Kidney (tissue), 14 donors: ENCODE results near the gene IRAK2. TPM values are rescaled to one million over a fixed set of nuclear protein-coding genes. Genes with fewer than 3 reads are reported as not detected.

ENCODE experiments used
- DNase-seq, 5 donors: peaks; one replicate each; pipeline ENCODE4 v3.0.0-alpha.2; 2013 to 2020
- FAIRE-seq: peaks from 2 replicates; lab custom pipeline; 2012; peaks lifted over from hg19 to GRCh38; lab: Jason Lieb, UNC
- H3K27ac ChIP-seq, 2 donors: one replicate each; pipeline ENCODE4 v1.7.0; 2013; ENCODE audit warnings: low read depth in 2 of 2, low read length in 2 of 2, inconsistent platforms in 1 of 2
- H3K27me3 ChIP-seq: one replicate; pipeline ENCODE4 v1.7.1; 2013; ENCODE audit warnings: low read length, inconsistent platforms; ENCODE audit not compliant: control insufficient read depth, insufficient read depth
- H3K36me3 ChIP-seq, 3 donors: one replicate each; pipeline versions ENCODE4 v1.7.0 to v1.7.1; 2013; ENCODE audit warnings: low read length in 3 of 3, control low read depth in 1 of 3, inconsistent platforms in 1 of 3; ENCODE audit not compliant: insufficient read depth in 3 of 3, control insufficient read depth in 2 of 3
- H3K4me1 ChIP-seq, 3 donors: one replicate each; pipeline versions ENCODE4 v1.7.0 to v1.7.1; 2013; ENCODE audit warnings: low read length in 3 of 3, inconsistent platforms in 1 of 3, low read depth in 1 of 3; ENCODE audit not compliant: control insufficient read depth in 2 of 3, insufficient read depth in 2 of 3
- H3K4me3 ChIP-seq, 3 donors: one replicate each; pipeline versions ENCODE4 v1.7.0 to v1.8.1; 2013; ENCODE audit warnings: low read length in 3 of 3, control low read depth in 1 of 3, inconsistent platforms in 1 of 3
- H3K9ac ChIP-seq, 3 donors: one replicate each; pipeline versions ENCODE4 v1.7.0 to v1.7.1; 2013; ENCODE audit warnings: low read length in 3 of 3, control low read depth in 1 of 3, inconsistent platforms in 1 of 3
- H3K9me3 ChIP-seq, 3 donors: one replicate each; pipeline versions ENCODE4 v1.7.0 to v1.7.1; 2013; ENCODE audit warnings: low read length in 3 of 3, control low read depth in 1 of 3, inconsistent platforms in 1 of 3; ENCODE audit not compliant: control insufficient read depth in 2 of 3, insufficient read depth in 1 of 3
- intact Hi-C: fragments of 100-400 bp; cut with DNase I; formaldehyde crosslinking; loops from one replicate; pipeline ENCODE4 v1.11.1; 2022
- polyA plus RNA-seq: library from polyadenylated mRNA; stranded (reverse); fragments of 350-450 nt; fragmentation: Illumina TruSeq; extraction: RNeasy Lipid Tissue Mini Kit (QIAGEN cat#74804); gene quantifications from one replicate; pipeline ENCODE4 v1.2.3, GENCODE V29; 2014; ENCODE audit warnings: low read depth, low replicate concordance; ENCODE audit not compliant: insufficient read depth
- total RNA-seq: library from RNA; stranded (reverse); fragmentation: NEBNext Ultra II Directional; extraction: Animal tissue kit (Norgen Biotek cat#: 25700); gene quantifications from one replicate; pipeline ENCODE4 v1.2.1, GENCODE V29; 2021
- TF ChIP-seq, protein P1 (sequence below): IDR thresholded peaks from 3 replicates; pipeline ENCODE4 v1.5.1; 2012; ENCODE audit warnings: mild to moderate bottlenecking, moderate library complexity, borderline replicate concordance; ENCODE audit not compliant: insufficient read depth; ENCODE audit errors: extremely low read depth
- donor health status: control.
- donor health status: control.
- donor health status: control.
- donor health status: control.
- donor health status: control.
- donor health status: DM: yes; HTN: yes; CAD: no.
- donor health status: Normal renal cell carcinoma (clear cell type).

The IRAK2 gene
- total and polyA plus RNA-seq, 2 donors from 2014 or later, result 1.2 to 8.9 TPM

DNA sequence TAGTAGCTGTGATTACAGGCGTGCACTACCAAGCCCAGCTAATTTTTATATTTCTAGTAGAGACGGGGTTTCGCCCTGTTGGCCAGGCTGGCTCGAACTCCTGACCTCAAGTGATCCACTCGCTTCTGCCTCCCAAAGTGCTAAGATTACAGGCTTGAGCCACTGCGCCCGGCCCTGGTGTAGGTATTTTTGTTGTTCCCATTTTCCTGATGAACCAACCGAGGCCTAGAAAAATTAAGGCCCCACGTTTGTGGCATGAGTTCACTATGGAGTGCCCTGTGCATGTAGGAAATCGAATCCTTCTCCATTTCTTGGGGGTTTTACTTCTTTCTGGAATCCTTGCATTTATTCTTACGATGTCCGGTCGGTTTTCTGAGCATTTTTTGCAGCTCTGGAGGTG, 69.3 kb downstream of the IRAK2 start:
- Histone ChIP-seq H3K27me3 (no peaks in the 10 kb centered on the region), H3K36me3 (no peaks in the 10 kb centered on the region), H3K27ac (no peak overlapping the region), H3K4me1 (no peaks in the 10 kb centered on the region), H3K9me3 (no peaks in the 10 kb centered on the region), H3K4me3 (no peak overlapping the region), H3K9ac (no peak overlapping the region)
- TF ChIP-seq, protein P1, sequence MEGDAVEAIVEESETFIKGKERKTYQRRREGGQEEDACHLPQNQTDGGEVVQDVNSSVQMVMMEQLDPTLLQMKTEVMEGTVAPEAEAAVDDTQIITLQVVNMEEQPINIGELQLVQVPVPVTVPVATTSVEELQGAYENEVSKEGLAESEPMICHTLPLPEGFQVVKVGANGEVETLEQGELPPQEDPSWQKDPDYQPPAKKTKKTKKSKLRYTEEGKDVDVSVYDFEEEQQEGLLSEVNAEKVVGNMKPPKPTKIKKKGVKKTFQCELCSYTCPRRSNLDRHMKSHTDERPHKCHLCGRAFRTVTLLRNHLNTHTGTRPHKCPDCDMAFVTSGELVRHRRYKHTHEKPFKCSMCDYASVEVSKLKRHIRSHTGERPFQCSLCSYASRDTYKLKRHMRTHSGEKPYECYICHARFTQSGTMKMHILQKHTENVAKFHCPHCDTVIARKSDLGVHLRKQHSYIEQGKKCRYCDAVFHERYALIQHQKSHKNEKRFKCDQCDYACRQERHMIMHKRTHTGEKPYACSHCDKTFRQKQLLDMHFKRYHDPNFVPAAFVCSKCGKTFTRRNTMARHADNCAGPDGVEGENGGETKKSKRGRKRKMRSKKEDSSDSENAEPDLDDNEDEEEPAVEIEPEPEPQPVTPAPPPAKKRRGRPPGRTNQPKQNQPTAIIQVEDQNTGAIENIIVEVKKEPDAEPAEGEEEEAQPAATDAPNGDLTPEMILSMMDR, result no peak
- no peak for FAIRE-seq
- DNase-seq, result no peak
- intact Hi-C loops, result no loop called here

DNA sequence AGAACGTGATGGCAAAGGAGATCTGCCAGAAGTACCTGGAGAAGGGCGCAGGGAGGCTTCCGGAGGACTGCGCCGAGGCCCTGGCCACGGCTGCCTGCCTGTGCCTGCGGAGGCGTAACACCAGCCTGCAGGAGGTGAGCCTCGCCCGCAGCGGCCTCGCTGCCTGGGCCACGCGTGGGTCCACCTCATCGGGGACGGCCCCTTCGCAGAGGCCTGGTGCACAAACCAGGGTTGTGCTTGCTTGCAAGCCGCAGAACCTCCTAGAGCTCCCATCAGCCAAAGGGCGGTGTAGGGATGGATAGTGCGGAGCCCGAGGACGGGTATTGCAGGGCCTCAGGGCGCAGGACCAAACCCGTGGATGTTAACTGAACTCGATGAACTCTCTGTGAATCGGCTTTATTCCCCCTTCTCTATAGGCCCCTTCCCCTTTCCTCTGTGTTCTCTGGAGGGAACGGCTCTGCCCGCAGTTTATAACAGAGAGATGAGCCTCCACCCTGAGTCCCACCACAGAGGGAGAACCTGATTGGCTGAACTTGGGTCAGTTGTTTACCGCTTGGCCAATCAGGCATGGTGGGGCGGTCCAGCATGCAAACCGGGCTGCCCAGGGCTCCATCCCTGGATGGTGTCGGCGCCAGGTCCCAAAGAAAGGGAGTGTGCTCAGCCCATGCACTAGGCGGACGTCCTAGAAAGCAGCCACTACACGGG, 70.0 kb downstream of the IRAK2 start:
- DNase-seq (no peak), FAIRE-seq (no peak)
- no peak overlapping the region for H3K4me3 ChIP-seq
- H3K27me3 ChIP-seq, result no peaks in the 10 kb centered on the region
- TF ChIP-seq, protein P1, result no peak
- no peak overlapping the region for H3K9ac ChIP-seq
- H3K27ac ChIP-seq, result no peak overlapping the region
- no peaks in the 10 kb centered on the region for H3K36me3 ChIP-seq
- intact Hi-C loops, result no loop called here
- no peaks in the 10 kb centered on the region for H3K9me3 ChIP-seq
- no peaks in the 10 kb centered on the region for H3K4me1 ChIP-seq

DNA sequence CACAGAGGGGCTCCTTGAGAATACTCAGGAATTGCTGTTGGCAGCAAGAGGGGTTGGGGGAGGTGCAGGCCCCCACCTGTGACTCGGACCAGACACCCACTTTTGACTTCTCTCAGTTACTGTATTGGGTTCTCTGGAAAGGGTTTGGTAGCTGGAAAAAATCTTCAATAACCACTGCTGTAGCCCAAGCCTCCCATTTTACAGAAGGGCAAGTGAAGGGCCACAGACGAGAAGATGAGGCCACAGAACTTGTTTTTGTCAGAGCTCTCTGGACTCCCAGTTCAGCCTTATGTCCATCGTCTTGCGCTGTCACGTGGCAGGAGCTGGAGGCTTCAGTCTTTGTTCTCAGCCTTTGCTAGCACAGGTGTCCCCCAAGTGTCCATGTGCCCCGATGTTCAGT, 70.8 kb downstream of the IRAK2 start:
- no peaks in the 10 kb centered on the region for H3K9me3 ChIP-seq
- DNase-seq, result no peak
- TF ChIP-seq, protein P1, result no peak
- no peak overlapping the region for H3K4me3 ChIP-seq
- H3K27ac ChIP-seq, result no peak overlapping the region
- no peaks in the 10 kb centered on the region for H3K27me3 ChIP-seq
- H3K4me1 ChIP-seq, result no peaks in the 10 kb centered on the region
- intact Hi-C loops, result no loop called here
- no peak overlapping the region for H3K9ac ChIP-seq
- FAIRE-seq, result no peak
- no peaks in the 10 kb centered on the region for H3K36me3 ChIP-seq
